A549 (cell line): ENCODE results near the gene MTOR. TPM values are rescaled to one million over a fixed set of nuclear protein-coding genes. Genes with fewer than 3 reads are reported as not detected.

ENCODE experiments used
- ATAC-seq, 2 experiments: fragments of 200-7000 bp in 1 of 2; fragments of >200 bp in 1 of 2; cut with Nextera tagmentation in 1 of 2; cut with Tn5 transposase in 1 of 2; 3 replicates each; pipeline versions ENCODE4 v1.8.0 to v1.9.1; 2018 to 2020; ENCODE audit warnings: mild to moderate bottlenecking in 1 of 2, moderate library complexity in 1 of 2
- CTCF ChIA-PET: fragments of 300-600 bp; sonication (Branson Sonifier 250); formaldehyde crosslinking; extraction: SDS; loops from one replicate; lab custom pipeline; 2021; ENCODE audit warnings: antibody characterized with exemption, inconsistent platforms; lab: Yijun Ruan, JAX
- POLR2A ChIA-PET: fragments of 350-600 bp; formaldehyde crosslinking; extraction: SDS; loops from one replicate; lab custom pipeline; 2021; ENCODE audit warnings: antibody characterized with exemption, inconsistent platforms; lab: Yijun Ruan, JAX
- DNase-seq, 2 experiments: peaks; one replicate each; pipeline versions ENCODE4 v3.0.0 to v3.0.0-alpha.2; 2011 to 2016; ENCODE audit warnings: low read depth in 1 of 2, low spot score in 1 of 2
- FAIRE-seq: peaks from 2 replicates; lab custom pipeline; 2011; peaks lifted over from hg19 to GRCh38; lab: Jason Lieb, UNC
- H3K27ac ChIP-seq, 2 experiments: fragments of >200 bp; sonication (Bioruptor Twin); formaldehyde crosslinking; 3 replicates each; pipeline ENCODE4 v1.5.1; 2016 to 2017
- H3K4me1 ChIP-seq: fragments of >200 bp; sonication (Bioruptor Twin); formaldehyde crosslinking; 3 replicates; pipeline ENCODE4 v1.6.1; 2016
- H3K4me2 ChIP-seq: fragments of >200 bp; sonication (Bioruptor Twin); formaldehyde crosslinking; 3 replicates; pipeline ENCODE4 v1.6.1; 2016
- H3K4me3 ChIP-seq: fragments of >200 bp; sonication (Bioruptor Twin); formaldehyde crosslinking; 3 replicates; pipeline ENCODE4 v1.5.1; 2016
- H3K9me3 ChIP-seq: fragments of >200 bp; sonication (Bioruptor Twin); formaldehyde crosslinking; 3 replicates; pipeline ENCODE4 v1.6.1; 2016
- BHLHE40 ChIP-seq: IDR thresholded peaks from 2 replicates; pipeline ENCODE4 v1.6.1; 2012; ENCODE audit warnings: low read depth, low read length, inconsistent platforms
- CEBPB ChIP-seq, 2 experiments: fragments of >200 bp in 1 of 2; sonication (Bioruptor Twin) in 1 of 2; formaldehyde crosslinking in 1 of 2; IDR thresholded peaks; 2 replicates each; pipeline ENCODE4 v1.6.1; 2012 to 2016
- CHD4 ChIP-seq: fragments of 200-600 bp; sonication (generic); IDR thresholded peaks from 2 replicates; pipeline ENCODE4 v1.6.1; 2016; ENCODE audit warnings: antibody characterized with exemption, mild to moderate bottlenecking, borderline replicate concordance
- CTCF ChIP-seq: fragments of >200 bp; sonication (Bioruptor Twin); formaldehyde crosslinking; IDR thresholded peaks from 3 replicates; pipeline ENCODE4 v1.5.1; 2016
- EHF ChIP-seq: fragments of 250-450 bp; sonication (Bioruptor Pico); IDR thresholded peaks from 2 replicates; pipeline ENCODE4 v1.5.0; 2020; ENCODE audit warnings: mild to moderate bottlenecking
- EP300 ChIP-seq, 2 experiments: fragments of >200 bp; sonication (Bioruptor Twin); formaldehyde crosslinking; IDR thresholded peaks; 2 replicates in 1 of 2; 3 replicates in 1 of 2; pipeline ENCODE4 v1.6.1; 2016 to 2017
- ESRRA ChIP-seq: fragments of 150-350 bp; IDR thresholded peaks from 2 replicates; pipeline ENCODE4 v1.6.1; 2014; ENCODE audit warnings: mild to moderate bottlenecking, low read length, borderline replicate concordance
- FOSB ChIP-seq: fragments of 250-450 bp; sonication (Bioruptor Pico); IDR thresholded peaks from 2 replicates; pipeline ENCODE4 v1.5.0; 2020; ENCODE audit warnings: mild to moderate bottlenecking, moderate library complexity
- FOSL2 ChIP-seq, 2 experiments: fragments of 450-650 bp in 1 of 2; fragments of >200 bp in 1 of 2; sonication (Bioruptor Twin) in 1 of 2; formaldehyde crosslinking; IDR thresholded peaks; 2 replicates each; pipeline versions ENCODE4 v1.5.0 to v1.6.1; 2016 to 2020; ENCODE audit warnings: mild to moderate bottlenecking in 1 of 2, moderate library complexity in 1 of 2
- FOXS1 ChIP-seq: fragments of 250-450 bp; sonication (Bioruptor Pico); IDR thresholded peaks from 2 replicates; pipeline ENCODE4 v1.5.0; 2020; ENCODE audit warnings: mild to moderate bottlenecking, moderate library complexity
- GATA3 ChIP-seq: IDR thresholded peaks from 2 replicates; pipeline ENCODE4 v1.6.1; 2012; ENCODE audit warnings: borderline replicate concordance
- HDAC2 ChIP-seq: fragments of 200-600 bp; sonication (generic); IDR thresholded peaks from 2 replicates; pipeline ENCODE4 v1.6.1; 2016
- HES2 ChIP-seq: fragments of >200 bp; sonication (Bioruptor Twin); formaldehyde crosslinking; IDR thresholded peaks from 2 replicates; pipeline ENCODE4 v1.6.1; 2016
- HEYL ChIP-seq: fragments of 250-450 bp; sonication (Bioruptor Pico); IDR thresholded peaks from 2 replicates; pipeline ENCODE4 v1.8.0; 2021; ENCODE audit warnings: mild to moderate bottlenecking, moderate library complexity
- HMGXB4 ChIP-seq: fragments of 250-450 bp; sonication (Bioruptor Pico); IDR thresholded peaks from 2 replicates; pipeline ENCODE4 v1.5.0; 2021; ENCODE audit warnings: mild to moderate bottlenecking, moderate library complexity, borderline replicate concordance
- JUNB ChIP-seq: fragments of >200 bp; sonication (Bioruptor Twin); formaldehyde crosslinking; IDR thresholded peaks from 2 replicates; pipeline ENCODE4 v1.6.1; 2016
- MAFK ChIP-seq: fragments of 450-650 bp; IDR thresholded peaks from 2 replicates; pipeline ENCODE4 v1.6.1; 2014; ENCODE audit not compliant: partially characterized antibody
- MYC ChIP-seq: IDR thresholded peaks from 2 replicates; pipeline ENCODE4 v1.6.1; 2012; ENCODE audit warnings: mild to moderate bottlenecking, inconsistent platforms, low read length, improper control_type of control experiment, borderline replicate concordance
- NPAS2 ChIP-seq: fragments of 250-450 bp; sonication (Bioruptor Pico); IDR thresholded peaks from 2 replicates; pipeline ENCODE4 v1.8.0; 2022; ENCODE audit warnings: mild to moderate bottlenecking, moderate library complexity, borderline replicate concordance
- RAD21 ChIP-seq, 2 experiments: fragments of >200 bp in 1 of 2; sonication (Bioruptor Twin) in 1 of 2; formaldehyde crosslinking in 1 of 2; IDR thresholded peaks in 1 of 2; conservative IDR thresholded peaks in 1 of 2; 2 replicates in 1 of 2; 3 replicates in 1 of 2; pipeline ENCODE4 v1.6.1; 2012 to 2018; ENCODE audit warnings: inconsistent platforms in 1 of 2
- RFX5 ChIP-seq: fragments of 450-650 bp; IDR thresholded peaks from 2 replicates; pipeline ENCODE4 v1.7.1; 2014; ENCODE audit warnings: antibody characterized with exemption, mild to moderate bottlenecking, moderate library complexity
- TFCP2L1 ChIP-seq: fragments of 250-450 bp; sonication (Bioruptor Pico); IDR thresholded peaks from 2 replicates; pipeline ENCODE4 v1.5.0; 2021; ENCODE audit warnings: mild to moderate bottlenecking
- USF2 ChIP-seq: fragments of 450-650 bp; IDR thresholded peaks from 2 replicates; pipeline ENCODE4 v1.6.1; 2014; ENCODE audit warnings: antibody characterized with exemption
- ZFP36 ChIP-seq: fragments of 450-650 bp; IDR thresholded peaks from 2 replicates; pipeline ENCODE4 v1.6.1; 2014; ENCODE audit warnings: borderline replicate concordance; ENCODE audit not compliant: partially characterized antibody
- ZSCAN20 ChIP-seq: fragments of 250-450 bp; sonication (Bioruptor Pico); IDR thresholded peaks from 2 replicates; pipeline ENCODE4 v1.8.0; 2022; ENCODE audit warnings: mild to moderate bottlenecking, moderate library complexity
- WGBS: methylation state at CpG from one replicate; pipeline ENCODE4 v1.1.6; 2017; ENCODE audit errors: missing lambda C conversion rate; 5-methylcytosine and 5-hydroxymethylcytosine counted together
- polyA plus RNA-seq, 4 experiments: library from polyadenylated mRNA; depleted of rRNA in 3 of 4; stranded (reverse); fragments of >200 nt; fragmentation: RNase III in 1 of 4; extraction: RNeasy Plus Mini Kit Qiagen cat#74134 plus additional on column Dnase treatment in 1 of 4; gene quantifications; 2 replicates in 3 of 4; 3 replicates in 1 of 4; pipeline ENCODE4 v1.2.3, GENCODE V29; 2011 to 2017
- TF ChIP-seq, protein P1 (sequence below): IDR thresholded peaks from 2 replicates; pipeline ENCODE4 v1.6.1; 2012; ENCODE audit warnings: low read depth, borderline replicate concordance

The MTOR gene
- polyA plus RNA-seq, 2 of the 4 experiments (the other 2 are of a cell fraction), result 15.7 to 28.5 TPM

- CTCF ChIA-PET, result no interaction called here
- Histone ChIP-seq H3K4me3 (no peak overlapping the region), H3K9me3 (no peaks in the 10 kb centered on the region), H3K4me1 (no peaks in the 10 kb centered on the region), H3K4me2 (no peak overlapping the region), H3K27ac (no peak overlapping the region)
- TF ChIP-seq MYC (no peak), HDAC2 (no peak), MAFK (no peak), HES2 (no peak), TFCP2L1 (no peak), EP300 (IDR thresholded peaks at IDR 0.05) (no peak), ESRRA (no peak), ZSCAN20 (CRISPR knock-in tag) (no peak), CTCF (no peak), HMGXB4 (no peak), EHF (CRISPR knock-in tag) (no peak), FOSB (CRISPR knock-in tag) (no peak), HEYL (no peak), USF2 (no peak), RAD21 (conservative IDR thresholded peaks at IDR 0.05 in 1 of 2, IDR thresholded peaks at IDR 0.05 in 1 of 2) (no peak)
- TF ChIP-seq, all 56 proteins: peak for 0
- POLR2A ChIA-PET, result no interaction called here
- FAIRE-seq, result no peak
- WGBS, result 92% methylated on average over 8 of the region's 11 CpGs
- no peak for DNase-seq
- ATAC-seq, result no peak
Measured at GRCh38 chr1:11193376-11193775, 69.0 kb downstream of the MTOR start.

- no peak within 1 kb of the TSS for H3K4me3 ChIP-seq
- ATAC-seq (no peak), FAIRE-seq (no peak), DNase-seq (no peak)
- H3K27ac ChIP-seq, result no peak within 1 kb of the TSS
- H3K9me3 ChIP-seq, result no peaks in the 10 kb centered on the region
- H3K4me1 ChIP-seq, result no peaks in the 10 kb centered on the region
- TF ChIP-seq FOSL2 (IDR thresholded peaks at IDR 0.05) (no peak), FOSL2 (CRISPR knock-in tag; IDR thresholded peaks at IDR 0.05) (no peak), RAD21 (conservative IDR thresholded peaks at IDR 0.05 in 1 of 2, IDR thresholded peaks at IDR 0.05 in 1 of 2) (no peak), NPAS2 (CRISPR knock-in tag) (no peak)
- ChIA-PET CTCF (interaction anchor here (0.9 kb wide), 1 partner anchor 8 kb away, joined by 3 read pairs; no protein-coding TSS in a partner anchor), POLR2A (no interaction called here)
- 92% methylated on average over 8 of the region's 8 CpGs for WGBS
- no peak within 1 kb of the TSS for H3K4me2 ChIP-seq
Measured at GRCh38 chr1:11188858-11189451, 73.4 kb downstream of the MTOR start, which contains the start of gene ANGPTL7. ANGPTL7 (plus strand) TSS chr1:11189355; CDS start chr1:11189580, 225 bp downstream.

- Histone ChIP-seq H3K4me3 (no peak overlapping the region), H3K27ac (no peak overlapping the region), H3K4me1 (no peaks in the 10 kb centered on the region), H3K9me3 (no peaks in the 10 kb centered on the region), H3K4me2 (no peak overlapping the region)
- FAIRE-seq (no peak), ATAC-seq (no peak), DNase-seq (no peak)
- ChIA-PET CTCF (no interaction called here), POLR2A (no interaction called here)
- 96% methylated on average over 1 of the region's 1 CpG for WGBS
- TF ChIP-seq HDAC2 (no peak), JUNB (no peak), FOSL2 (IDR thresholded peaks at IDR 0.05) (no peak), FOSL2 (CRISPR knock-in tag; IDR thresholded peaks at IDR 0.05) (no peak), GATA3 (no peak), BHLHE40 (no peak), ESRRA (no peak), CEBPB (IDR thresholded peaks at IDR 0.05) (no peak), ZFP36 (no peak), CHD4 (no peak), RFX5 (no peak; the same call in 1 of the 2 replicates), FOXS1 (CRISPR knock-in tag) (no peak)
- TF ChIP-seq, protein P1, sequence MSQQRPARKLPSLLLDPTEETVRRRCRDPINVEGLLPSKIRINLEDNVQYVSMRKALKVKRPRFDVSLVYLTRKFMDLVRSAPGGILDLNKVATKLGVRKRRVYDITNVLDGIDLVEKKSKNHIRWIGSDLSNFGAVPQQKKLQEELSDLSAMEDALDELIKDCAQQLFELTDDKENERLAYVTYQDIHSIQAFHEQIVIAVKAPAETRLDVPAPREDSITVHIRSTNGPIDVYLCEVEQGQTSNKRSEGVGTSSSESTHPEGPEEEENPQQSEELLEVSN, result no peak
Measured at GRCh38 chr1:11188381-11188780, 74.0 kb downstream of the MTOR start.
